Right lobe of liver (tissue), 6 donors: ENCODE measurements around the gene ZNF649. TPM values are rescaled to one million over a fixed set of nuclear protein-coding genes. Genes with fewer than 3 reads are reported as not detected.

Source experiments
- ATAC-seq, 4 donors: fragments of 200-7000 bp; cut with Tn5 transposase; one replicate each; pipeline ENCODE4 v1.9.1; 2020; ENCODE audit warnings: mild to moderate bottlenecking in 4 of 4, moderate library complexity in 4 of 4
- DNase-seq, 3 donors: peaks; one replicate each; pipeline ENCODE4 v3.0.0-alpha.2; 2020
- H3K27ac ChIP-seq, 3 donors: fragments of 200-600 bp; one replicate each; pipeline ENCODE4 v1.8.0; 2022
- H3K27me3 ChIP-seq, 2 donors: fragments of 200-600 bp; one replicate each; pipeline ENCODE4 v1.8.0; 2022
- H3K36me3 ChIP-seq, 4 donors: fragments of 200-600 bp; sonication (generic) in 1 of 4; one replicate each; pipeline versions ENCODE4 v1.5.1 to v1.8.0; 2017 to 2022; ENCODE audit warnings: control low read depth in 1 of 4
- H3K4me1 ChIP-seq, 4 donors: fragments of 200-600 bp; sonication (generic) in 1 of 4; one replicate each; pipeline versions ENCODE4 v1.5.1 to v1.8.0; 2017 to 2022; ENCODE audit warnings: control low read depth in 1 of 4
- H3K4me3 ChIP-seq, 3 donors: fragments of 200-600 bp; one replicate each; pipeline ENCODE4 v1.8.0; 2022
- H3K9me3 ChIP-seq, 4 donors: fragments of 200-600 bp; sonication (generic) in 1 of 4; one replicate each; pipeline versions ENCODE4 v1.5.1 to v1.8.0; 2017 to 2022; ENCODE audit warnings: control low read depth in 1 of 4
- POLR2A ChIP-seq: fragments of 450-650 bp; IDR thresholded peaks from one replicate; pipeline ENCODE4 v1.6.1; 2017; ENCODE audit warnings: antibody characterized with exemption, mild to moderate bottlenecking
- WGBS: methylation state at CpG from one replicate; pipeline ENCODE4 v1.1.6; 2018; ENCODE audit warnings: low coverage, low lambda C conversion rate; ENCODE audit not compliant: insufficient coverage; ENCODE audit errors: missing lambda C conversion rate; 5-methylcytosine and 5-hydroxymethylcytosine counted together
- intact Hi-C, 2 donors: fragments of 100-400 bp; cut with DNase I; formaldehyde crosslinking; loops; one replicate each; pipeline versions ENCODE4 v1.11.2 to v1.14.1; 2022
- total RNA-seq, 6 experiments: library from RNA; depleted of rRNA in 2 of 6; stranded (reverse); fragments of >200 nt in 2 of 6; fragmentation: NEBNext Ultra II Directional in 3 of 6; extraction: Animal tissue kit (Norgen Biotek cat#: 25700) in 3 of 6; gene quantifications; one replicate each; pipeline versions ENCODE4 v1.1.0 to v1.2.4, GENCODE V29; 2016 to 2023
- TF ChIP-seq, protein P1 (sequence below), 4 donors: fragments of 200-600 bp in 3 of 4; fragments of 450-650 bp in 1 of 4; IDR thresholded peaks; one replicate each; pipeline versions ENCODE4 v1.5.1 to v1.8.0; 2016 to 2022; ENCODE audit warnings: antibody characterized with exemption in 4 of 4, mild to moderate bottlenecking in 2 of 4
- donor health status: DM: no; HTN: yes; CAD: no.
- donor health status: DM: no; HTN: no; CAD: no.
- donor health status: DM: no; HTN: no; CAD: no.
- donor health status: DM: no; HTN: yes; CAD: no.
- donor health status: DM: no; HTN: yes; CAD: no.

ZNF649 gene
- total RNA-seq, 6 experiments from 2014 or later, result 2.0 to 5.4 (median 2.4) TPM

- Histone ChIP-seq H3K4me3 (no peak overlapping the region), H3K4me1 (no peaks in the 10 kb centered on the region), H3K27ac (no peak overlapping the region), H3K27me3 (no peaks in the 10 kb centered on the region), H3K9me3 (peaks cover 0 to 25% (median 14%) of the 10 kb centered on the region in 4 donors), H3K36me3 (peaks cover 0 to 71% (median 28%) of the 10 kb centered on the region in 4 donors)
- ATAC-seq, result no peak
- WGBS, result 100% methylated on average over 2 of the region's 2 CpGs
- intact Hi-C loops, result no loop called here
- no peak for DNase-seq
- TF ChIP-seq POLR2A, result no peak
- TF ChIP-seq, protein P1, sequence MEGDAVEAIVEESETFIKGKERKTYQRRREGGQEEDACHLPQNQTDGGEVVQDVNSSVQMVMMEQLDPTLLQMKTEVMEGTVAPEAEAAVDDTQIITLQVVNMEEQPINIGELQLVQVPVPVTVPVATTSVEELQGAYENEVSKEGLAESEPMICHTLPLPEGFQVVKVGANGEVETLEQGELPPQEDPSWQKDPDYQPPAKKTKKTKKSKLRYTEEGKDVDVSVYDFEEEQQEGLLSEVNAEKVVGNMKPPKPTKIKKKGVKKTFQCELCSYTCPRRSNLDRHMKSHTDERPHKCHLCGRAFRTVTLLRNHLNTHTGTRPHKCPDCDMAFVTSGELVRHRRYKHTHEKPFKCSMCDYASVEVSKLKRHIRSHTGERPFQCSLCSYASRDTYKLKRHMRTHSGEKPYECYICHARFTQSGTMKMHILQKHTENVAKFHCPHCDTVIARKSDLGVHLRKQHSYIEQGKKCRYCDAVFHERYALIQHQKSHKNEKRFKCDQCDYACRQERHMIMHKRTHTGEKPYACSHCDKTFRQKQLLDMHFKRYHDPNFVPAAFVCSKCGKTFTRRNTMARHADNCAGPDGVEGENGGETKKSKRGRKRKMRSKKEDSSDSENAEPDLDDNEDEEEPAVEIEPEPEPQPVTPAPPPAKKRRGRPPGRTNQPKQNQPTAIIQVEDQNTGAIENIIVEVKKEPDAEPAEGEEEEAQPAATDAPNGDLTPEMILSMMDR (IDR thresholded peaks at IDR 0.05), result no peak
Measured at GRCh38 chr19:51938936-51939335, 34.1 kb upstream of the ZNF649 start.

DNA sequence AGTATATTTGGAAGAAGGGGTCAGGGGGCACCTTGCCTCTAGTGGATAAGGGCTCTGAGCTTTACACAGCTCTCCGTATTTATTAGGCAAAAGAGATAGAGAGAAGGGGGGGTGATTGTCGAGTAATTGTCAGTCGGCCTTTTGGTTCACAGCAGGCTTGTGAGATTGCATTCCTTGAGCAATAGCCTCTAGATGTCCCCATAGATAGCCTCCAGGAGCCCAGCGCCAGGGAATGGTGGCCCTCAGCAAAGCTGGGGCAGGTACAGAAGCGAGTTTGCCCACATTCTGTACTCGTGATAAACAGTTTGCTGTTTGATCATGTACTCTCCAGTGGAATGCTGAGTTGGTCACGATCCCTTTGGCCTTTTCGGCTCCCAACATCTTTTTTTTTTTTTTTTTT, 27.1 kb upstream of the ZNF649 start:
- no peak overlapping the region for H3K27ac ChIP-seq
- 90% methylated on average over 5 of the region's 8 CpGs for WGBS
- intact Hi-C loops, result no loop called here
- TF ChIP-seq, protein P1 (IDR thresholded peaks at IDR 0.05), result no peak
- no peak for TF ChIP-seq POLR2A
- H3K36me3 ChIP-seq, result peaks cover 0 to 29% (median 6%) of the 10 kb centered on the region in 4 donors
- no peak for DNase-seq
- peaks cover 0 to 7% (median 0%) of the 10 kb centered on the region in 4 donors for H3K4me1 ChIP-seq
- no peak for ATAC-seq
- no peak overlapping the region for H3K4me3 ChIP-seq
- H3K9me3 ChIP-seq, result peaks cover 0 to 20% (median 4%) of the 10 kb centered on the region in 4 donors
- H3K27me3 ChIP-seq, result no peaks in the 10 kb centered on the region

GRCh38 chr19:51927859-51928258, 23.0 kb upstream of the ZNF649 start:
- no peak for DNase-seq
- intact Hi-C loops, result no loop called here

DNA sequence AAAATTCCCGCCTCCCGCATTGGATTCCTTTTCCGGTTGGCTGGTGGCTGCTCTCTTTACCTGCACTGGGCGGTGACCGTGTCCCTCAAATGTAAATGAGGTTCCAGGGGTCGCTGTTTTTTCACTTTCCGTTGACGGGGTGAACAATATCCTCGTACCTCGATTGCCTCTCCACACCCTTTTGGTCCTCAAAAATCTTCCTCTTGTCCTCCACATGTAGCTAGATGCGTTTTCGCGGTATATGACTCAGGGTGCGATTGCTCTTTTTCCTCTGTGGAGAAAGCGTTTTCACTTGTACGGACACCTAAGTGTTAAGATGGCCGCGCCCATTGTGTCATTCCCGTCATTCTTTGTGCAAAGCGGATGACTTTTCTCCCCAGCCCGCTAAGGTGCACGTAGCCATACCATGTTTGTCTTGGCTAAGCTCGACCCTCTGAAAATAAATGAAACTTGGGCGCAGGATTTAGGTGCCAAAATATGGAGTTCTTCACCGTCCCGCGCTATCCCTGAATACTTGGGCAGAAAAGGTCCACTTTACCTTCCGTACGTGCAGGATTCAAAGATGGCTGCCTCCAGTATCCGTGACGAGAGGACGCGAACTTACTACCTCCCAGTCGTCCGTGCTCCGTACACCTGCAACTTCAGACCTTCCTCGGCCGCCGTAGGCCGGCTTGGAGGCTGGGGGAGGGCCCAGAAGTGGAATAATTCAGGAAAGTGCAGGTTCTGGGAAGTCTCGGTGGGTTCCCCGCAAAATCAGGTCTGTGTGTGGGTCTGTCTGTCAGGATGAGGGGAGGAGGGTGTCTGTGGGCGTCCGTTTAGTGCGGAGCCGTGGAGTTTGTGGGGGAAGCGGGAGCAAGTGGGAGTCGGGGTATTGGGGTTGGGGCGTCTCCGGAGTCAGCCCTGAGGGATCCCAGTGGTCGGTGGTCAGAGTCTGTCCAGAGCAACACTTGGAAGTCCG, 22.2 kb upstream of the ZNF649 start, which contains the start of gene ZNF613:
Gene ZNF613 (plus strand): TSS at position 689 of the 958 bp plus-strand sequence. CDS start 8,749 bp downstream, outside the sequence.
- no peak for TF ChIP-seq POLR2A
- TF ChIP-seq, protein P1 (IDR thresholded peaks at IDR 0.05), result peak; percentile 5 to 26 (median 20)
- H3K4me1 ChIP-seq, result peaks cover 0 to 7% (median 0%) of the 10 kb centered on the region in 4 donors
- H3K27ac ChIP-seq, result peak within 1 kb of the TSS; percentile 64 to 84 (median 73)
- H3K9me3 ChIP-seq, result peaks cover 0 to 10% (median 0%) of the 10 kb centered on the region in 4 donors
- intact Hi-C loops, result no loop called here
- no peaks in the 10 kb centered on the region for H3K27me3 ChIP-seq
- ATAC-seq (peak; percentile 97 to 99 (median 98)), DNase-seq (peak; percentile 88 to 94 (median 93))
- H3K4me3 ChIP-seq, result peak within 1 kb of the TSS; percentile 87 to 92 (median 88)
- under 1% methylated on average over 40 of the region's 52 CpGs for WGBS
- peaks cover 0 to 13% (median 2%) of the 10 kb centered on the region in 4 donors for H3K36me3 ChIP-seq

More at GRCh38 chr19:51927859-51928258, 23.0 kb upstream of the ZNF649 start:
- WGBS, result 33% methylated on average over 13 of the region's 13 CpGs
- ATAC-seq, result no peak
- Histone ChIP-seq H3K27me3 (no peaks in the 10 kb centered on the region), H3K36me3 (peaks cover 0 to 13% (median 2%) of the 10 kb centered on the region in 4 donors), H3K4me1 (peaks cover 0 to 7% (median 0%) of the 10 kb centered on the region in 4 donors), H3K27ac (peak overlapping the region in 1 of 3 donors; percentile 84), H3K4me3 (peak overlapping the region; percentile 87 to 92 (median 88)), H3K9me3 (peaks cover 0 to 12% (median 0%) of the 10 kb centered on the region in 4 donors)
- no peak for TF ChIP-seq POLR2A
- TF ChIP-seq, protein P1 (IDR thresholded peaks at IDR 0.05), result no peak
